BJ (cell line): ENCODE data around the gene LRP8. TPM values are rescaled to one million over a fixed set of nuclear protein-coding genes. Genes with fewer than 3 reads are reported as not detected.
A peak's percentile ranks its signal among the peaks of the same experiment; 100 is the strongest.

Experiments used
- CTCF ChIA-PET: fragments of 350-600 bp; formaldehyde crosslinking; extraction: SDS; loops from one replicate; lab custom pipeline; 2021; ENCODE audit warnings: antibody characterized with exemption, inconsistent platforms; lab: Yijun Ruan, JAX
- POLR2A ChIA-PET: fragments of 300-600 bp; sonication (Branson Sonifier 250); formaldehyde crosslinking; extraction: SDS; loops from one replicate; lab custom pipeline; 2021; ENCODE audit warnings: antibody characterized with exemption; lab: Charles Lee
- DNase-seq: peaks from one replicate; pipeline ENCODE4 v3.0.0-alpha.2; 2011; ENCODE audit warnings: low read depth
- H3K27me3 ChIP-seq: 2 replicates; pipeline ENCODE4 v1.6.0; 2011; ENCODE audit warnings: low read length; ENCODE audit not compliant: control insufficient read depth, insufficient read depth
- H3K36me3 ChIP-seq: 2 replicates; pipeline ENCODE4 v1.5.1; 2011; ENCODE audit warnings: low read length; ENCODE audit not compliant: control insufficient read depth, insufficient read depth
- H3K4me3 ChIP-seq: 2 replicates; pipeline ENCODE4 v1.5.1; 2011; ENCODE audit warnings: low read depth, mild to moderate bottlenecking, control low read depth, low read length
- polyA plus RNA-seq: library from polyadenylated mRNA; depleted of rRNA; stranded (reverse); fragments of >200 nt; gene quantifications from 2 replicates; pipeline ENCODE4 v1.2.3, GENCODE V29; 2011
- TF ChIP-seq, protein P1 (sequence below): IDR thresholded peaks from 2 replicates; pipeline ENCODE4 v1.5.1; 2011; ENCODE audit warnings: low read depth, mild to moderate bottlenecking, control low read depth, inconsistent platforms, low read length, moderate library complexity; ENCODE audit not compliant: insufficient read depth

Gene LRP8
- polyA plus RNA-seq, 1 experiment = 18.2 TPM

DNA sequence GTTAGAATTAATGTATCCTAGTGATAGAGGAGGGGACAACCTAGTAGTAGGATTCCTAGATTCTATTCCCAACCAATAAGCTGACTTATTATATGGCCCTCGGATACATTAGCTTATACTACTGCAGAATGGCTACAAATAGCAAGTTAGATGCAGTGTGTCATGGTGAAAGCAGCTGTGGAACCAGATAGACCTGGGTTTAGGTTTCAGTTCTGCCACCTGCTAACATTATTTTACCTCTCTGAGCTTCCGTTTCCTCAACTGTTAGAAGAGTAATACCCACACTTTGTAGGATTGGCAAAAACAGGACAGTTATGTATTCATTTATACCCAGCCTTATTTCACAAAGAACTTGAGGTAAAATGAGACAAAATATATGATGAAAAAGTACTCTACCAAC lies 67.9 kb downstream of the LRP8 start:
- DNase-seq = no peak
- ChIA-PET POLR2A (no interaction called here), CTCF (interaction anchor here (0.9 to 1.4 kb wide), 3 partner anchors 13 to 18 kb away, joined by 3 to 4 read pairs (median 3); no protein-coding TSS in a partner anchor)
- TF ChIP-seq, protein P1, sequence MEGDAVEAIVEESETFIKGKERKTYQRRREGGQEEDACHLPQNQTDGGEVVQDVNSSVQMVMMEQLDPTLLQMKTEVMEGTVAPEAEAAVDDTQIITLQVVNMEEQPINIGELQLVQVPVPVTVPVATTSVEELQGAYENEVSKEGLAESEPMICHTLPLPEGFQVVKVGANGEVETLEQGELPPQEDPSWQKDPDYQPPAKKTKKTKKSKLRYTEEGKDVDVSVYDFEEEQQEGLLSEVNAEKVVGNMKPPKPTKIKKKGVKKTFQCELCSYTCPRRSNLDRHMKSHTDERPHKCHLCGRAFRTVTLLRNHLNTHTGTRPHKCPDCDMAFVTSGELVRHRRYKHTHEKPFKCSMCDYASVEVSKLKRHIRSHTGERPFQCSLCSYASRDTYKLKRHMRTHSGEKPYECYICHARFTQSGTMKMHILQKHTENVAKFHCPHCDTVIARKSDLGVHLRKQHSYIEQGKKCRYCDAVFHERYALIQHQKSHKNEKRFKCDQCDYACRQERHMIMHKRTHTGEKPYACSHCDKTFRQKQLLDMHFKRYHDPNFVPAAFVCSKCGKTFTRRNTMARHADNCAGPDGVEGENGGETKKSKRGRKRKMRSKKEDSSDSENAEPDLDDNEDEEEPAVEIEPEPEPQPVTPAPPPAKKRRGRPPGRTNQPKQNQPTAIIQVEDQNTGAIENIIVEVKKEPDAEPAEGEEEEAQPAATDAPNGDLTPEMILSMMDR = no peak
- Histone ChIP-seq H3K27me3 (no peaks in the 10 kb centered on the region), H3K4me3 (no peak overlapping the region), H3K36me3 (peaks cover 9% of the 10 kb centered on the region)

DNA sequence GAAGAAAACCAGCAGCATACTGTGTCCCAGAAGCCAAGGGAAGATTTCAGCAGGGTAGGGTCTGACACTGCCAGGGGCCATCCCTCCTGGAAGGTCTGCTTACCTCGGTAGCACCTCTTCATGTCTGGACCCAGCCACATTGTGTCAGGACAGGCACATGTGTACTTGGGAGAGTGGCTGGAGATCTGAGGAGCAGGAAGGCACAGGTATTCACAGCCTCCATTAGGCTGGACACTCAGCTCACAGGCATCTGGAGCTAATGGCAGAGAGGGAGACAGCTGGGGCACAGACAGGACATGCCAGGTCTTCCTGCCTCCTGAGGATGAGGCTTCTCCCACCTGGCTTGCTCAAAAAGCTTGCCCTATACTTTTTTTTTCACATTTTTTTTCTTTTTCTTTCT lies 69.7 kb downstream of the LRP8 start:
- ChIA-PET CTCF (interaction anchor here (0.6 to 1.9 kb wide), 5 partner anchors 8 to 185 kb away, joined by 3 to 6 read pairs (median 3); no protein-coding TSS in a partner anchor), POLR2A (no interaction called here)
- Histone ChIP-seq H3K27me3 (no peaks in the 10 kb centered on the region), H3K4me3 (no peak overlapping the region), H3K36me3 (peaks cover 4% of the 10 kb centered on the region; the same call in 1 of the 2 replicates)
- DNase-seq = no peak
- TF ChIP-seq, protein P1 = no peak

DNA sequence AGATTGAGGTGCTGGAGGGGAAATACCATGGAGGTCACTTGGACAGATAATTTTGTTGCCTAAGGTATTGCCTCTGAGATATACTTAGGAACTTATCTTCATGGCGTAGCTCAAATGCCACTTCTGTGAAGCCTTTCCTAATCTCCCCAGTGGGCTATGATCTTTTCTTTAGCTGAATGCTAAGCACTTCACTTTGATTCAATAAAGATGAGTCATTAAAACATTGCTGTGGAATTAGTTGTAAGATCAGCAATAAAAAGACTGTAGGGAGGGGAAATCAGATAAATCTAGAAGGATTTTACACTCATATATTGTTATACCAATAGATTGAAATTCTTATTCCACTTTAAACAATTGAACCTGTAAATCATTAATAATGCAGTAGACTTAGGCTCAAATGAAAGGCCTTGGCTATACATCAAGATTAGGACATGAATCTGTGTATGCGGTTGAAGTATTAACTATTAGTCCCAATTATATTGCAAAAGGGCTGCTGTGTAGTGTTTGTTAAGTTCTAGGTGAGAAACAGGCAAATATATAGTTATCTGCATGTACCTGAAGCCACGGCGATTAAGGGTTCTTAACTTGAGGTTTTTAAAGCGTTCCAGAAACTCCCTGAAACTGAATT lies 70.3 kb downstream of the LRP8 start:
- H3K4me3 ChIP-seq = no peak overlapping the region
- TF ChIP-seq, protein P1 = no peak
- ChIA-PET CTCF (interaction anchor here (0.9 to 1.9 kb wide), 4 partner anchors 8 to 136 kb away, joined by 3 to 6 read pairs (median 6); no protein-coding TSS in a partner anchor), POLR2A (no interaction called here)
- H3K36me3 ChIP-seq = peaks cover 3% of the 10 kb centered on the region; the same call in 1 of the 2 replicates
- H3K27me3 ChIP-seq = no peaks in the 10 kb centered on the region
- DNase-seq = no peak

DNA sequence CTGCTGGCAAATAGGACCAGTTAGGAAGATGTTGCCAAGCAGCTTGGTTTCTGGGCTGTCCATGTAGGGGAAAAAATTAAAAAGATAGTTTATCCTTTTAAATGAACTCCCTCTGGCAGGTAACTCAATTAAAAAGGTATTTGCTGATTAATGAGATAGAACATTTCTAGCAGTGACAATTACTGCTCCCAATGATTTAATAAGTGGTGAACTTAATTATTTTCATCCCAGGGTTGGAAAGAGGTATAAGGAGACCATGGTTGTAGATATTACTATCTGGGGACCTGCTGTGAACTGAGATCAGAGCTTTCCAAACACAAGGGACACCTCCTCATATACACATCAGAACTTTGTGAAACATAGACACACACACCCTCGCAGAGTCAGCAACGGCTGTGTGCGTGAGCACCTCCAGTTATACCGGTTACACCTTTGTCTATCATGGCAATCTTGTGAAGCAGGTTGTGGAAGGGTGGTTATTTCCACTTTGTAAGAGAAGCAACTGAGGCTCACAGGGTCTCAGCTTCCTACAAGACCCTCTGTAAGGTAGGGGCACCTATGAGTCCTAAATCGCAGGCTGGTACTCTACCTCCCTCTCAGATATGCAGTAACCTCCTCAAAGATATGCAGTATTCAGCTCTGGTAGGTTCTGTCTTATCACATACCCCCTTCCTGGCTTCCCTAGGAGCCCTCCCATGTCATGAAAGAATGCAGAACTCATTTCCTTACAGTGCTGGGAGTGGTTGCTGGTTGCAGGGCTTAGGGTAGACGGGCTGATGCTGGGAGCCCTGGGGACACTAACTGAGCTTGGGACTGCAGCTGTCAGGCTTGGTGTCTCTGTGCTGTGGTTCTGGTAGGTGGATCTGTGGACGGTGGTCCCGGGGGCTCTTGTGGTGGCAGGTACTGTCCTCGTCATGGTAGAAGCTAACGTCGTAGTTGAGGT lies 71.1 kb downstream of the LRP8 start:
- DNase-seq = no peak
- POLR2A ChIA-PET = no interaction called here
- H3K36me3 ChIP-seq = peaks cover under 1% of the 10 kb centered on the region; the same call in 1 of the 2 replicates
- H3K4me3 ChIP-seq = no peak overlapping the region
- TF ChIP-seq, protein P1 = no peak
- CTCF ChIA-PET = interaction anchor here (1.3 to 1.9 kb wide), 3 partner anchors 9 to 137 kb away, joined by 6 read pairs; no protein-coding TSS in a partner anchor
- no peaks in the 10 kb centered on the region for H3K27me3 ChIP-seq

DNA sequence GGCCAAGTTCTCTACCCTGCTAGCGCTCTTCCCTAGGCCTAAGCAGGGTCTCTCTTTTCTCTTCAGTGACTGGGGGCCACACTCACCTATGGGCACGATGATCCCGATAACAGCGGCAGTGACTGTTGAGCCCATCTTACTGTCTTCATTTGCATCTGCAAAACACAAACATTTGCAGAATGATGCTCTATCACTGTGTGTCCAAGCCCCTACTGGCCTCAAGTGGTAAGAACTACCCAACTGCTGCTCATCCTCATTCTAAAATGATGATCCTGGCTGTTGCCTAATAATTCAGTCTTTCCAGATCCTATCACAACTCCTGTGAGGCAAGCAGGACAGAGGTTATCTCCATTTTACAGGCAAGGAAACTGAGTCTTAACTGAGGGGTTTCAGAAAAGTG lies 72.8 kb downstream of the LRP8 start:
- CTCF ChIA-PET = no interaction called here
- no peaks in the 10 kb centered on the region for H3K27me3 ChIP-seq
- TF ChIP-seq, protein P1 = peak; percentile 24; the same call in 1 of the 2 replicates
- POLR2A ChIA-PET = no interaction called here
- H3K36me3 ChIP-seq = no peaks in the 10 kb centered on the region
- no peak for DNase-seq
- H3K4me3 ChIP-seq = no peak overlapping the region
